Measurements from ENCODE around the gene LCLAT1. TPM values are rescaled to one million over a fixed set of nuclear protein-coding genes. Genes with fewer than 3 reads are reported as not detected.

Gene LCLAT1
- polyA plus RNA-seq, 1 experiment, result 10.8 TPM

GRCh38 chr2:30559544-30560275 lies 112.7 kb downstream of the LCLAT1 start:
- TF ChIP-seq CTCF (IDR thresholded peaks at IDR 0.05; ENCODE audit: insufficient read depth, low read depth, low read length), result no peak
- no peak for DNase-seq (ENCODE audit: low read depth)
- H3K4me3 ChIP-seq (ENCODE audit: low read depth, low read length), result no peak overlapping the region
- ChIA-PET POLR2A (no interaction called here), CTCF (interaction anchor here (1.2 to 1.5 kb wide), 2 partner anchors 11 to 21 kb away, joined by 3 read pairs; no protein-coding TSS in a partner anchor)
- no peaks in the 10 kb centered on the region for H3K36me3 ChIP-seq (ENCODE audit: control insufficient read depth, insufficient read depth, low read length)
- H3K27me3 ChIP-seq (ENCODE audit: control insufficient read depth, insufficient read depth, low read length), result no peaks in the 10 kb centered on the region

- H3K36me3 ChIP-seq (ENCODE audit: control insufficient read depth, insufficient read depth, low read length), result no peaks in the 10 kb centered on the region
- H3K4me3 ChIP-seq (ENCODE audit: low read depth, low read length), result no peak overlapping the region
- no peak for DNase-seq (ENCODE audit: low read depth)
- H3K27me3 ChIP-seq (ENCODE audit: control insufficient read depth, insufficient read depth, low read length), result no peaks in the 10 kb centered on the region
- ChIA-PET POLR2A (no interaction called here), CTCF (interaction anchor here (1.5 kb wide), 1 partner anchor 12 kb away, joined by 5 read pairs; no protein-coding TSS in a partner anchor)
- TF ChIP-seq CTCF (IDR thresholded peaks at IDR 0.05; ENCODE audit: insufficient read depth, low read depth, low read length), result no peak
Observed at GRCh38 chr2:30561349-30561748, 114.3 kb downstream of the LCLAT1 start.

GRCh38 chr2:30565851-30566358 lies 118.9 kb downstream of the LCLAT1 start:
- TF ChIP-seq CTCF (IDR thresholded peaks at IDR 0.05; ENCODE audit: insufficient read depth, low read depth, low read length), result no peak
- POLR2A ChIA-PET, result interaction anchor here (0.6 kb wide), 1 partner anchor 300 kb away, joined by 5 read pairs; no protein-coding TSS in a partner anchor
- CTCF ChIA-PET, result interaction anchor here (1.0 kb wide), 1 partner anchor 17 kb away, joined by 3 read pairs; no protein-coding TSS in a partner anchor
- H3K36me3 ChIP-seq (ENCODE audit: control insufficient read depth, insufficient read depth, low read length), result no peaks in the 10 kb centered on the region
- H3K27me3 ChIP-seq (ENCODE audit: control insufficient read depth, insufficient read depth, low read length), result no peaks in the 10 kb centered on the region
- DNase-seq (ENCODE audit: low read depth), result no peak
- H3K4me3 ChIP-seq (ENCODE audit: low read depth, low read length), result no peak overlapping the region

- Histone ChIP-seq H3K27me3 (ENCODE audit: control insufficient read depth, insufficient read depth, low read length) (no peaks in the 10 kb centered on the region), H3K4me3 (ENCODE audit: low read depth, low read length) (no peak overlapping the region), H3K36me3 (ENCODE audit: control insufficient read depth, insufficient read depth, low read length) (no peaks in the 10 kb centered on the region)
- no peak for DNase-seq (ENCODE audit: low read depth)
- TF ChIP-seq CTCF (IDR thresholded peaks at IDR 0.05; ENCODE audit: insufficient read depth, low read depth, low read length), result no peak
- CTCF ChIA-PET, result interaction anchor here (1.0 kb wide), 1 partner anchor 16 kb away, joined by 3 read pairs; no protein-coding TSS in a partner anchor
- POLR2A ChIA-PET, result no interaction called here
Observed at GRCh38 chr2:30566631-30567030, 119.6 kb downstream of the LCLAT1 start.

GRCh38 chr2:30567317-30567716 lies 120.3 kb downstream of the LCLAT1 start:
- no peak for TF ChIP-seq CTCF (IDR thresholded peaks at IDR 0.05; ENCODE audit: insufficient read depth, low read depth, low read length)
- POLR2A ChIA-PET, result no interaction called here
- DNase-seq (ENCODE audit: low read depth), result no peak
- H3K36me3 ChIP-seq (ENCODE audit: control insufficient read depth, insufficient read depth, low read length), result no peaks in the 10 kb centered on the region
- H3K4me3 ChIP-seq (ENCODE audit: low read depth, low read length), result no peak overlapping the region
- H3K27me3 ChIP-seq (ENCODE audit: control insufficient read depth, insufficient read depth, low read length), result no peaks in the 10 kb centered on the region
- CTCF ChIA-PET, result no interaction called here
